Measurements from ENCODE around the gene RAB7B. TPM values are rescaled to one million over a fixed set of nuclear protein-coding genes. Genes with fewer than 3 reads are reported as not detected.

The RAB7B gene
- total and polyA plus RNA-seq, 4 donors: 0.08 to 0.89 (median 0.20) TPM; not detected in 1

DNA sequence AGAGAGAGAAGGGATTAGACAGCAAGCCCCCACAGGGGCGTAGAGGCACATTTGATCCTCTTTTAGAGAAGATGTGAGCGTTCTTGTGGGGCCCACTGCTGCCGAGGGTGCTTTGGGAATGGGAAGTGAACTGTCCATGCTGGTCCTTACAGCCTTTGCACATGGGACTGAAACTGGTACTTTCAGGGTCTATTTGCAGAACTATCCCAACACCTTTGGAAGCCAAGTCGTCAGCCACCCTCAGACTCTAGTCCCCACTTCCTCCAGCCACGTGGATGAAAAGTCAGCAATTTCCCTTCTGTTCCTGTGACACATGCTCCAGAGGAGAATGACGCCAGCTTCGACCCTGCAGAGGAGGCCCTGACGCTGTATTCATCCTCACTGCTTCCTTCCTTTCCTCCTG is 2.6 kb upstream of the RAB7B start:
- no peak for TF ChIP-seq FOXA1 (IDR thresholded peaks at IDR 0.05)
- no peak for TF ChIP-seq JUND (IDR thresholded peaks at IDR 0.05)
- no peak for TF ChIP-seq RAD21 (IDR thresholded peaks at IDR 0.05)
- TF ChIP-seq ZBTB33 (IDR thresholded peaks at IDR 0.05): no peak
- TF ChIP-seq, protein P1, sequence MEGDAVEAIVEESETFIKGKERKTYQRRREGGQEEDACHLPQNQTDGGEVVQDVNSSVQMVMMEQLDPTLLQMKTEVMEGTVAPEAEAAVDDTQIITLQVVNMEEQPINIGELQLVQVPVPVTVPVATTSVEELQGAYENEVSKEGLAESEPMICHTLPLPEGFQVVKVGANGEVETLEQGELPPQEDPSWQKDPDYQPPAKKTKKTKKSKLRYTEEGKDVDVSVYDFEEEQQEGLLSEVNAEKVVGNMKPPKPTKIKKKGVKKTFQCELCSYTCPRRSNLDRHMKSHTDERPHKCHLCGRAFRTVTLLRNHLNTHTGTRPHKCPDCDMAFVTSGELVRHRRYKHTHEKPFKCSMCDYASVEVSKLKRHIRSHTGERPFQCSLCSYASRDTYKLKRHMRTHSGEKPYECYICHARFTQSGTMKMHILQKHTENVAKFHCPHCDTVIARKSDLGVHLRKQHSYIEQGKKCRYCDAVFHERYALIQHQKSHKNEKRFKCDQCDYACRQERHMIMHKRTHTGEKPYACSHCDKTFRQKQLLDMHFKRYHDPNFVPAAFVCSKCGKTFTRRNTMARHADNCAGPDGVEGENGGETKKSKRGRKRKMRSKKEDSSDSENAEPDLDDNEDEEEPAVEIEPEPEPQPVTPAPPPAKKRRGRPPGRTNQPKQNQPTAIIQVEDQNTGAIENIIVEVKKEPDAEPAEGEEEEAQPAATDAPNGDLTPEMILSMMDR (IDR thresholded peaks at IDR 0.05; ENCODE audit: low read depth, low read length, missing input control): no peak
- no peak for TF ChIP-seq EGR1 (IDR thresholded peaks at IDR 0.05; ENCODE audit: low read depth in 2 of 2)
- TF ChIP-seq FOXA2 (IDR thresholded peaks at IDR 0.05): no peak
- Histone ChIP-seq H3K4me1 (ENCODE audit: control insufficient read depth in 4 of 4, insufficient read depth in 4 of 4, low read length in 3 of 4) (peaks cover 0 to 9% (median 3%) of the 10 kb centered on the region in 4 donors), H3K9ac (ENCODE audit: low read depth in 1 of 2, low read length in 2 of 2) (no peak overlapping the region), H3K27ac (ENCODE audit: low read depth in 1 of 2, low read length in 2 of 2) (no peak overlapping the region), H3K9me3 (ENCODE audit: control insufficient read depth in 4 of 4, low read length in 3 of 4) (no peaks in the 10 kb centered on the region), H3K36me3 (ENCODE audit: control insufficient read depth in 4 of 4, insufficient read depth in 3 of 4, low read depth in 1 of 4, low read length in 3 of 4) (no peaks in the 10 kb centered on the region), H3K27me3 (ENCODE audit: control insufficient read depth in 4 of 4, insufficient read depth in 4 of 4, low read length in 3 of 4) (no peaks in the 10 kb centered on the region), H3K4me3 (ENCODE audit: low read depth in 1 of 3, low read length in 3 of 3) (no peak overlapping the region)
- DNase-seq (ENCODE audit: low spot score): peak; percentile 28
- WGBS: 79% methylated on average over 8 of the region's 8 CpGs

GRCh38 chr1:206005234-206005633 is 2.0 kb upstream of the RAB7B start:
- peak; percentile 10 for DNase-seq (ENCODE audit: low spot score)
- Histone ChIP-seq H3K9ac (ENCODE audit: low read depth in 1 of 2, low read length in 2 of 2) (no peak overlapping the region), H3K9me3 (ENCODE audit: control insufficient read depth in 4 of 4, low read length in 3 of 4) (no peaks in the 10 kb centered on the region), H3K27ac (ENCODE audit: low read depth in 1 of 2, low read length in 2 of 2) (no peak overlapping the region), H3K36me3 (ENCODE audit: control insufficient read depth in 4 of 4, insufficient read depth in 3 of 4, low read depth in 1 of 4, low read length in 3 of 4) (no peaks in the 10 kb centered on the region), H3K27me3 (ENCODE audit: control insufficient read depth in 4 of 4, insufficient read depth in 4 of 4, low read length in 3 of 4) (no peaks in the 10 kb centered on the region), H3K4me3 (ENCODE audit: low read depth in 1 of 3, low read length in 3 of 3) (no peak overlapping the region), H3K4me1 (ENCODE audit: control insufficient read depth in 4 of 4, insufficient read depth in 4 of 4, low read length in 3 of 4) (peaks cover 0 to 9% (median 3%) of the 10 kb centered on the region in 4 donors)
- 90% methylated on average over 7 of the region's 7 CpGs for WGBS
- TF ChIP-seq, protein P1 (IDR thresholded peaks at IDR 0.05; ENCODE audit: low read depth, low read length, missing input control): no peak

GRCh38 chr1:206004826-206005225 is 1.6 kb upstream of the RAB7B start:
- no peak overlapping the region for H3K4me3 ChIP-seq (ENCODE audit: low read depth in 1 of 3, low read length in 3 of 3)
- DNase-seq (ENCODE audit: low spot score): peak; percentile 10
- H3K27me3 ChIP-seq (ENCODE audit: control insufficient read depth in 4 of 4, insufficient read depth in 4 of 4, low read length in 3 of 4): no peaks in the 10 kb centered on the region
- H3K4me1 ChIP-seq (ENCODE audit: control insufficient read depth in 4 of 4, insufficient read depth in 4 of 4, low read length in 3 of 4): peaks cover 0 to 9% (median 3%) of the 10 kb centered on the region in 4 donors
- WGBS: 89% methylated on average over 12 of the region's 12 CpGs
- no peaks in the 10 kb centered on the region for H3K36me3 ChIP-seq (ENCODE audit: control insufficient read depth in 4 of 4, insufficient read depth in 3 of 4, low read depth in 1 of 4, low read length in 3 of 4)
- no peak overlapping the region for H3K9ac ChIP-seq (ENCODE audit: low read depth in 1 of 2, low read length in 2 of 2)
- no peak overlapping the region for H3K27ac ChIP-seq (ENCODE audit: low read depth in 1 of 2, low read length in 2 of 2)
- H3K9me3 ChIP-seq (ENCODE audit: control insufficient read depth in 4 of 4, low read length in 3 of 4): no peaks in the 10 kb centered on the region
- TF ChIP-seq RAD21 (IDR thresholded peaks at IDR 0.05): no peak
- TF ChIP-seq HNF4G (IDR thresholded peaks at IDR 0.05): no peak
- TF ChIP-seq, protein P1 (IDR thresholded peaks at IDR 0.05; ENCODE audit: low read depth, low read length, missing input control): no peak
- TF ChIP-seq TAF1 (conservative IDR thresholded peaks at IDR 0.05): no peak
- TF ChIP-seq, protein P2, sequence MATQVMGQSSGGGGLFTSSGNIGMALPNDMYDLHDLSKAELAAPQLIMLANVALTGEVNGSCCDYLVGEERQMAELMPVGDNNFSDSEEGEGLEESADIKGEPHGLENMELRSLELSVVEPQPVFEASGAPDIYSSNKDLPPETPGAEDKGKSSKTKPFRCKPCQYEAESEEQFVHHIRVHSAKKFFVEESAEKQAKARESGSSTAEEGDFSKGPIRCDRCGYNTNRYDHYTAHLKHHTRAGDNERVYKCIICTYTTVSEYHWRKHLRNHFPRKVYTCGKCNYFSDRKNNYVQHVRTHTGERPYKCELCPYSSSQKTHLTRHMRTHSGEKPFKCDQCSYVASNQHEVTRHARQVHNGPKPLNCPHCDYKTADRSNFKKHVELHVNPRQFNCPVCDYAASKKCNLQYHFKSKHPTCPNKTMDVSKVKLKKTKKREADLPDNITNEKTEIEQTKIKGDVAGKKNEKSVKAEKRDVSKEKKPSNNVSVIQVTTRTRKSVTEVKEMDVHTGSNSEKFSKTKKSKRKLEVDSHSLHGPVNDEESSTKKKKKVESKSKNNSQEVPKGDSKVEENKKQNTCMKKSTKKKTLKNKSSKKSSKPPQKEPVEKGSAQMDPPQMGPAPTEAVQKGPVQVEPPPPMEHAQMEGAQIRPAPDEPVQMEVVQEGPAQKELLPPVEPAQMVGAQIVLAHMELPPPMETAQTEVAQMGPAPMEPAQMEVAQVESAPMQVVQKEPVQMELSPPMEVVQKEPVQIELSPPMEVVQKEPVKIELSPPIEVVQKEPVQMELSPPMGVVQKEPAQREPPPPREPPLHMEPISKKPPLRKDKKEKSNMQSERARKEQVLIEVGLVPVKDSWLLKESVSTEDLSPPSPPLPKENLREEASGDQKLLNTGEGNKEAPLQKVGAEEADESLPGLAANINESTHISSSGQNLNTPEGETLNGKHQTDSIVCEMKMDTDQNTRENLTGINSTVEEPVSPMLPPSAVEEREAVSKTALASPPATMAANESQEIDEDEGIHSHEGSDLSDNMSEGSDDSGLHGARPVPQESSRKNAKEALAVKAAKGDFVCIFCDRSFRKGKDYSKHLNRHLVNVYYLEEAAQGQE (IDR thresholded peaks at IDR 0.05): no peak
- no peak for TF ChIP-seq MAX (IDR thresholded peaks at IDR 0.05)
- TF ChIP-seq EGR1 (IDR thresholded peaks at IDR 0.05; ENCODE audit: low read depth in 2 of 2): no peak
- TF ChIP-seq HNF4A (conservative IDR thresholded peaks at IDR 0.05): no peak
- no peak for TF ChIP-seq GABPA (IDR thresholded peaks at IDR 0.05 in 1 of 2, conservative IDR thresholded peaks at IDR 0.05 in 1 of 2)
- TF ChIP-seq, protein P3, sequence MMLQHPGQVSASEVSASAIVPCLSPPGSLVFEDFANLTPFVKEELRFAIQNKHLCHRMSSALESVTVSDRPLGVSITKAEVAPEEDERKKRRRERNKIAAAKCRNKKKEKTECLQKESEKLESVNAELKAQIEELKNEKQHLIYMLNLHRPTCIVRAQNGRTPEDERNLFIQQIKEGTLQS (IDR thresholded peaks at IDR 0.05): no peak
- TF ChIP-seq NR2F2 (IDR thresholded peaks at IDR 0.05): no peak
